K562 (cell line): ENCODE data around the gene RET. TPM values are rescaled to one million over a fixed set of nuclear protein-coding genes. Genes with fewer than 3 reads are reported as not detected.
"Not testable (repeated sequence)": the region's sequence is repeated elsewhere in the genome, so short reads cannot be mapped to it uniquely, and the experiment has no call there.

Source experiments
- ATAC-seq: fragments of 200-7000 bp; cut with Tn5 transposase; 3 replicates; pipeline ENCODE4 v1.9.1; 2020; ENCODE audit warnings: moderate library complexity
- BruUV-seq: library from RNA; stranded (reverse); fragments of 400-500 nt; replicated peaks from 2 replicates; lab custom pipeline; 2021; lab: Mats Ljungman, UMichigan
- CTCF ChIA-PET: fragments of 300-600 bp; formaldehyde crosslinking; extraction: SDS; loops from one replicate; lab custom pipeline; 2021; ENCODE audit warnings: low intra/inter-chr PET ratio; lab: Yijun Ruan, JAX
- POLR2A ChIA-PET: fragments of 300-600, 350-650 bp; sonication (Branson Sonifier 250); formaldehyde crosslinking; extraction: SDS; loops from one replicate; lab custom pipeline; 2021; ENCODE audit warnings: antibody characterized with exemption, inconsistent platforms; lab: Yijun Ruan, JAX
- DNase-seq, 4 experiments: peaks; one replicate each; pipeline versions ENCODE4 v3.0.0 to v3.0.0-alpha.2; 2011 to 2018; ENCODE audit warnings: low spot score in 3 of 4, mixed read lengths in 3 of 4; ENCODE audit errors: extremely low read depth in 1 of 4
- FAIRE-seq: peaks from 2 replicates; lab custom pipeline; 2011; peaks lifted over from hg19 to GRCh38; lab: Jason Lieb, UNC
- H2AFZ ChIP-seq: 2 replicates; pipeline ENCODE4 v1.6.0; 2011; ENCODE audit warnings: low read depth, low read length, control low read depth, inconsistent platforms
- H3K27ac ChIP-seq: fragments of 200-600 bp; 3 replicates; pipeline ENCODE4 v1.8.0; 2011; ENCODE audit warnings: low read depth, mild to moderate bottlenecking, control low read depth, inconsistent platforms, low read length, moderate library complexity, mixed read lengths; ENCODE audit errors: extremely low read depth
- H3K27me3 ChIP-seq, 2 experiments: fragments of 300-600 bp in 1 of 2; 2 replicates in 1 of 2; 3 replicates in 1 of 2; pipeline versions ENCODE4 v1.6.0 to v1.8.0; 2011; ENCODE audit warnings: inconsistent platforms in 2 of 2, low read length in 2 of 2, mild to moderate bottlenecking in 1 of 2, mixed read lengths in 1 of 2, moderate library complexity in 1 of 2; ENCODE audit not compliant: control insufficient read depth in 2 of 2, insufficient read depth in 2 of 2
- H3K36me3 ChIP-seq: fragments of 300-600 bp; 3 replicates; pipeline ENCODE4 v1.8.0; 2011; ENCODE audit warnings: mild to moderate bottlenecking, low read length, inconsistent platforms; ENCODE audit not compliant: control insufficient read depth, insufficient read depth
- H3K4me1 ChIP-seq, 2 experiments: fragments of 200-600 bp in 1 of 2; replicated peaks in 1 of 2; 2 replicates in 1 of 2; 3 replicates in 1 of 2; pipeline versions ENCODE4 v1.5.1 to v1.8.0; 2011; ENCODE audit warnings: inconsistent platforms in 2 of 2, low read length in 2 of 2, mild to moderate bottlenecking in 1 of 2, mixed read lengths in 1 of 2, moderate library complexity in 1 of 2; ENCODE audit not compliant: control insufficient read depth in 2 of 2, insufficient read depth in 2 of 2
- H3K4me2 ChIP-seq: 2 replicates; pipeline ENCODE4 v1.6.1; 2011; ENCODE audit warnings: low read length, control low read depth, inconsistent platforms, mixed read lengths; ENCODE audit not compliant: insufficient read depth
- H3K4me3 ChIP-seq: fragments of 200-600 bp; sonication (generic), shearing (Covaris generic); 2 replicates; pipeline ENCODE4 v1.5.1; 2016; ENCODE audit warnings: control low read depth, inconsistent platforms
- H3K79me2 ChIP-seq: fragments of 200-600 bp; 3 replicates; pipeline ENCODE4 v1.8.0; 2011; ENCODE audit warnings: low read length, inconsistent platforms; ENCODE audit not compliant: control insufficient read depth, insufficient read depth
- H3K9ac ChIP-seq, 2 experiments: 2 replicates each; pipeline versions ENCODE4 v1.6.0 to v1.6.1; 2011; ENCODE audit warnings: low read depth in 2 of 2, low read length in 2 of 2, control low read depth in 1 of 2, inconsistent platforms in 1 of 2, mild to moderate bottlenecking in 1 of 2, mixed read lengths in 1 of 2; ENCODE audit not compliant: insufficient read depth in 1 of 2
- H3K9me1 ChIP-seq: one replicate; pipeline ENCODE4 v1.6.0; 2011; ENCODE audit warnings: inconsistent platforms, mild to moderate bottlenecking, low read length, moderate library complexity; ENCODE audit not compliant: control insufficient read depth, insufficient read depth
- H3K9me3 ChIP-seq: replicated peaks from 2 replicates; pipeline ENCODE4 v1.5.1; 2011; ENCODE audit warnings: low read depth, low read length, inconsistent platforms; ENCODE audit not compliant: control insufficient read depth, insufficient read depth
- H4K20me1 ChIP-seq: replicated peaks from 2 replicates; pipeline ENCODE4 v1.6.1; 2011; ENCODE audit warnings: low read length, inconsistent platforms, mixed read lengths; ENCODE audit not compliant: control insufficient read depth, insufficient read depth
- CAMTA2 ChIP-seq: fragments of 250-450 bp; sonication (Bioruptor Pico); conservative IDR thresholded peaks from 2 replicates; pipeline ENCODE4 v1.5.1; 2022
- CXXC5 ChIP-seq: fragments of 250-450 bp; sonication (Bioruptor Pico); IDR thresholded peaks from 2 replicates; pipeline ENCODE4 v1.8.0; 2022; ENCODE audit warnings: inconsistent platforms, mild to moderate bottlenecking, moderate library complexity
- DMBX1 ChIP-seq: fragments of 250-450 bp; sonication (Bioruptor Pico); IDR thresholded peaks from 2 replicates; pipeline ENCODE4 v1.8.0; 2022; ENCODE audit warnings: inconsistent platforms, mild to moderate bottlenecking, moderate library complexity, borderline replicate concordance
- EWSR1 ChIP-seq: fragments of 450-650 bp; IDR thresholded peaks from 2 replicates; pipeline ENCODE4 v1.6.1; 2018; ENCODE audit warnings: borderline replicate concordance, mild to moderate bottlenecking, low read depth, moderate library complexity; ENCODE audit not compliant: partially characterized antibody
- MECOM ChIP-seq: fragments of 250-450 bp; sonication (Bioruptor Pico); IDR thresholded peaks from 2 replicates; pipeline ENCODE4 v1.8.0; 2022; ENCODE audit warnings: inconsistent platforms
- PTTG1 ChIP-seq: fragments of 450-650 bp; IDR thresholded peaks from 2 replicates; pipeline ENCODE4 v1.6.1; 2016; ENCODE audit warnings: low read depth, mild to moderate bottlenecking, missing genetic modification characterization, missing compliant biosample characterization
- RBM25 ChIP-seq: fragments of 200-400 bp; formaldehyde crosslinking; IDR thresholded peaks from 2 replicates; pipeline ENCODE4 v1.6.1; 2018; ENCODE audit warnings: low read length, low read depth, moderate library complexity; ENCODE audit not compliant: severe bottlenecking
- SLC30A9 ChIP-seq: fragments of 250-450 bp; sonication (Bioruptor Pico); IDR thresholded peaks from 2 replicates; pipeline ENCODE4 v1.8.0; 2022; ENCODE audit warnings: mild to moderate bottlenecking, moderate library complexity
- STAT6 ChIP-seq: sonication (generic); formaldehyde crosslinking; IDR thresholded peaks from 2 replicates; pipeline ENCODE4 v1.8.1; 2023; ENCODE audit warnings: mild to moderate bottlenecking, missing genetic modification reagents
- TEAD4 ChIP-seq, 2 experiments: sonication (generic) in 1 of 2; formaldehyde crosslinking in 1 of 2; IDR thresholded peaks; 2 replicates each; pipeline versions ENCODE4 v1.6.1 to v1.8.0; 2012 to 2022; ENCODE audit warnings: borderline replicate concordance in 1 of 2, inconsistent platforms in 1 of 2, low read length in 1 of 2, mild to moderate bottlenecking in 1 of 2, missing genetic modification reagents in 1 of 2
- THRB ChIP-seq: fragments of 450-650 bp; formaldehyde crosslinking; conservative IDR thresholded peaks from 2 replicates; pipeline ENCODE4 v1.4.0; 2022; ENCODE audit warnings: mild to moderate bottlenecking, missing genetic modification characterization
- ZNF695 ChIP-seq: fragments of 450-650 bp; formaldehyde crosslinking; IDR thresholded peaks from 2 replicates; pipeline ENCODE4 v1.4.0; 2020; ENCODE audit warnings: mild to moderate bottlenecking, moderate library complexity
- WGBS: fragments of 100-300 bp; shearing (Covaris generic); methylation state at CpG from one replicate; pipeline ENCODE4 v1.1.6; 2016; ENCODE audit warnings: low coverage, mixed read lengths; ENCODE audit not compliant: insufficient coverage; ENCODE audit errors: missing lambda C conversion rate; 5-methylcytosine and 5-hydroxymethylcytosine counted together
- in situ Hi-C: fragments of 300-500 bp; cut with MboI; formaldehyde crosslinking; loops from 4 replicates; pipeline ENCODE4 v1.15.0; 2018; ENCODE audit warnings: inconsistent platforms, mixed read lengths
- intact Hi-C: fragments of 100-400 bp; cut with micrococcal nuclease; formaldehyde crosslinking; loops from 2 replicates; pipeline ENCODE4 v1.14.2; 2022
- polyA plus RNA-seq, 8 experiments: library from polyadenylated mRNA; depleted of rRNA in 4 of 8; stranded (reverse) in 5 of 8; unstranded in 3 of 8; fragments of >200 nt; fragmentation: Nextera tagmentation in 2 of 8; fragmentation: Illumina TruSeq in 1 of 8; extraction: Ambion mirVana in 2 of 8; extraction: Trizol in 1 of 8; gene quantifications; 2 replicates each; pipeline versions ENCODE4 v1.2.1 to v1.2.3, GENCODE V29; 2011 to 2014; ENCODE audit warnings: inconsistent platforms in 1 of 8, missing spikeins in 1 of 8
- total RNA-seq, 7 experiments: library from RNA; depleted of rRNA in 6 of 7; stranded (reverse); fragments of >200 nt in 6 of 7; fragmentation: Illumina TruSeq in 2 of 7; extraction: Trizol in 2 of 7; gene quantifications; 2 replicates each; pipeline versions ENCODE4 v1.2.1 to v1.2.3, GENCODE V29; 2011 to 2021; ENCODE audit warnings: low replicate concordance in 1 of 7

Gene RET
- total and polyA plus RNA-seq, 9 of the 15 experiments (the other 6 are each of a cell fraction or from before 2014, with no cell fraction given), result 0.04 to 0.05 TPM; not detected in 7

- CTCF ChIA-PET, result no interaction called here
- in situ Hi-C loops, result no loop called here
These were observed 68.4 kb downstream of the RET start for GRCh38 chr10:43145311-43145710.

GRCh38 chr10:43145936-43146335 is 69.1 kb downstream of the RET start:
- DNase-seq, H3K36me3 ChIP-seq, FAIRE-seq, H3K9me3 ChIP-seq, H3K27ac ChIP-seq, CTCF ChIA-PET, H3K4me2 ChIP-seq, H3K4me3 ChIP-seq, BruUV-seq, intact Hi-C loops, H2AFZ ChIP-seq, H3K4me1 ChIP-seq, in situ Hi-C loops, H3K27me3 ChIP-seq, H3K9me1 ChIP-seq, H3K79me2 ChIP-seq, H4K20me1 ChIP-seq, ATAC-seq, H3K9ac ChIP-seq: not testable (repeated sequence)
- POLR2A ChIA-PET, result interaction anchor here (1.0 kb wide), 1 partner anchor 8 kb away, joined by 3 read pairs; the partner anchor contains the start of gene CSGALNACT2
- 13% methylated on average over 1 of the region's 1 CpG for WGBS

More at GRCh38 chr10:43145311-43145710, 68.4 kb downstream of the RET start:
- BruUV-seq, result no TSS peak
- Histone ChIP-seq H3K9ac (no peak overlapping the region), H3K27ac (no peak overlapping the region), H3K4me1 (no peaks in the 10 kb centered on the region), H2AFZ (no peak overlapping the region), H3K4me2 (no peak overlapping the region), H3K9me1 (no peaks in the 10 kb centered on the region), H3K79me2 (peaks cover 6% of the 10 kb centered on the region; the same call in 1 of the 3 replicates), H4K20me1 (no peaks in the 10 kb centered on the region), H3K36me3 (no peaks in the 10 kb centered on the region), H3K9me3 (no peaks in the 10 kb centered on the region), H3K4me3 (no peak overlapping the region), H3K27me3 (no peaks in the 10 kb centered on the region)
- no peak for TF ChIP-seq MECOM (CRISPR knock-in tag)
- TF ChIP-seq SLC30A9 (CRISPR knock-in tag), result no peak
- no peak for TF ChIP-seq CAMTA2 (CRISPR knock-in tag)
- TF ChIP-seq EWSR1, result no peak
- no peak for TF ChIP-seq RBM25
- no peak for TF ChIP-seq CXXC5
- TF ChIP-seq STAT6 (CRISPR knock-in tag), result no peak
- TF ChIP-seq TEAD4 (IDR thresholded peaks at IDR 0.05; ENCODE audit: low read length), result no peak
- no peak for TF ChIP-seq TEAD4 (CRISPR knock-in tag; IDR thresholded peaks at IDR 0.05; ENCODE audit: borderline replicate concordance)
- no peak for TF ChIP-seq ZNF695 (CRISPR knock-in tag)
- no peak for TF ChIP-seq THRB
- no peak for TF ChIP-seq DMBX1
- no peak for TF ChIP-seq PTTG1
- ATAC-seq (no peak), DNase-seq (no peak), FAIRE-seq (no peak)
- 39% methylated on average over 6 of the region's 6 CpGs for WGBS
- intact Hi-C loops, result no loop called here
- POLR2A ChIA-PET, result interaction anchor here (0.6 kb wide), 1 partner anchor 30 kb away, joined by 3 read pairs; no protein-coding TSS in a partner anchor
